Fibroblast of lung (primary cell): ENCODE results near the gene JAZF1.

Experiments
- EZH2 ChIP-seq: IDR thresholded peaks from 2 replicates; pipeline ENCODE4 v1.5.1; 2012; ENCODE audit warnings: low read length, control low read depth, mild to moderate bottlenecking; ENCODE audit errors: missing control alignments
- TF ChIP-seq, protein P1 (sequence below), 2 donors: IDR thresholded peaks in 1 of 2; conservative IDR thresholded peaks in 1 of 2; 1 replicate in 1 of 2; 2 replicates in 1 of 2; pipeline ENCODE4 v1.5.1; 2011 to 2012; ENCODE audit warnings: low read length in 2 of 2, control low read depth in 1 of 2, inconsistent platforms in 1 of 2, low read depth in 1 of 2, mild to moderate bottlenecking in 1 of 2

DNA sequence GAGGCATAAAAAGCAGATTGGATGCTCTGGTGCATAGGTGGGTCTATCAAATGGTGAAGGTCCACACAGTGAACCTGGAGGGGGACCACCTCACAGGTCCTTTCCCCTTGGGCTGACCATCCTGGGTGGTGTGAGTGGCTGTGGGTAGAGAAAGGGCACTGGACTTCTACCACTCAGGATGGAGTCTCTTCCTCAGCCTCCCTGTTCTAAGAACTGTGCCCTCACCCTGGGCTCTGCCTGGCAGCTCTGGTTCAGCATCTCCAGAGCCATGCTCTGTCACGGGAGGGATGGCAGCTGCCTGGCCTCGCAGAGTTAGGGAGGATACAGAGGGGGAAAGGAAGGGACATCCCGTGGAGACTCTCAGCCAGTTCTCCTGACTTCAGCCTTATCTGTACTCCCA, 318.8 kb downstream of the JAZF1 start:
- TF ChIP-seq, protein P1, sequence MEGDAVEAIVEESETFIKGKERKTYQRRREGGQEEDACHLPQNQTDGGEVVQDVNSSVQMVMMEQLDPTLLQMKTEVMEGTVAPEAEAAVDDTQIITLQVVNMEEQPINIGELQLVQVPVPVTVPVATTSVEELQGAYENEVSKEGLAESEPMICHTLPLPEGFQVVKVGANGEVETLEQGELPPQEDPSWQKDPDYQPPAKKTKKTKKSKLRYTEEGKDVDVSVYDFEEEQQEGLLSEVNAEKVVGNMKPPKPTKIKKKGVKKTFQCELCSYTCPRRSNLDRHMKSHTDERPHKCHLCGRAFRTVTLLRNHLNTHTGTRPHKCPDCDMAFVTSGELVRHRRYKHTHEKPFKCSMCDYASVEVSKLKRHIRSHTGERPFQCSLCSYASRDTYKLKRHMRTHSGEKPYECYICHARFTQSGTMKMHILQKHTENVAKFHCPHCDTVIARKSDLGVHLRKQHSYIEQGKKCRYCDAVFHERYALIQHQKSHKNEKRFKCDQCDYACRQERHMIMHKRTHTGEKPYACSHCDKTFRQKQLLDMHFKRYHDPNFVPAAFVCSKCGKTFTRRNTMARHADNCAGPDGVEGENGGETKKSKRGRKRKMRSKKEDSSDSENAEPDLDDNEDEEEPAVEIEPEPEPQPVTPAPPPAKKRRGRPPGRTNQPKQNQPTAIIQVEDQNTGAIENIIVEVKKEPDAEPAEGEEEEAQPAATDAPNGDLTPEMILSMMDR (conservative IDR thresholded peaks at IDR 0.05 in 1 of 2, IDR thresholded peaks at IDR 0.05 in 1 of 2; ENCODE audit: low read depth in 1 of 2, low read length in 2 of 2): no peak
- no peak for TF ChIP-seq EZH2
